Smooth muscle cell (in vitro differentiated cells): ENCODE data around the gene FBRSL1. TPM values are rescaled to one million over a fixed set of nuclear protein-coding genes. Genes with fewer than 3 reads are reported as not detected.

Source experiments
- DNase-seq: peaks from one replicate; lab custom pipeline; 2025; ENCODE audit not compliant: unreplicated experiment; lab: John Stamatoyannopoulos, UW
- H2AFZ ChIP-seq: fragments of 200-600 bp; sonication (generic); 2 replicates; pipeline ENCODE4 v1.6.0; 2016; ENCODE audit warnings: antibody characterized with exemption, low read depth, mild to moderate bottlenecking
- H3F3A ChIP-seq: fragments of 200-600 bp; sonication (generic); 2 replicates; pipeline ENCODE4 v1.6.0; 2017; ENCODE audit warnings: antibody characterized with exemption, low read depth
- H3K27ac ChIP-seq: fragments of 200-600 bp; sonication (generic); 2 replicates; pipeline ENCODE4 v1.5.1; 2016; ENCODE audit warnings: low read depth, mild to moderate bottlenecking
- H3K27me3 ChIP-seq: fragments of 200-600 bp; sonication (generic); 2 replicates; pipeline ENCODE4 v1.6.1; 2016; ENCODE audit warnings: low read depth, mild to moderate bottlenecking
- H3K36me3 ChIP-seq: fragments of 200-600 bp; sonication (generic); 2 replicates; pipeline ENCODE4 v1.5.1; 2016; ENCODE audit warnings: low read depth
- H3K4me1 ChIP-seq: fragments of 200-600 bp; sonication (generic); 2 replicates; pipeline ENCODE4 v1.5.1; 2016; ENCODE audit warnings: low read depth
- H3K4me2 ChIP-seq: fragments of 200-600 bp; sonication (generic); 2 replicates; pipeline ENCODE4 v1.6.0; 2016; ENCODE audit warnings: mild to moderate bottlenecking
- H3K4me3 ChIP-seq: fragments of 200-600 bp; sonication (generic); 2 replicates; pipeline ENCODE4 v1.5.1; 2016; ENCODE audit warnings: mild to moderate bottlenecking
- H3K79me2 ChIP-seq: fragments of 200-600 bp; sonication (generic); 2 replicates; pipeline ENCODE4 v1.6.0; 2016; ENCODE audit warnings: low read depth, mild to moderate bottlenecking
- H3K9ac ChIP-seq: fragments of 200-600 bp; sonication (generic); 2 replicates; pipeline ENCODE4 v1.6.0; 2016; ENCODE audit warnings: low read depth
- H3K9me3 ChIP-seq: fragments of 200-600 bp; sonication (generic); replicated peaks from 2 replicates; pipeline ENCODE4 v1.5.1; 2016; ENCODE audit warnings: low read depth
- H4K20me1 ChIP-seq: fragments of 200-600 bp; sonication (generic); 2 replicates; pipeline ENCODE4 v1.6.0; 2016; ENCODE audit warnings: low read depth
- CTCF ChIP-seq: fragments of 200-600 bp; sonication (generic); IDR thresholded peaks from 2 replicates; pipeline ENCODE4 v1.5.1; 2017; ENCODE audit warnings: borderline replicate concordance, mild to moderate bottlenecking, antibody characterized with exemption; ENCODE audit not compliant: insufficient read depth, poor library complexity, severe bottlenecking
- WGBS: methylation state at CpG from one replicate; pipeline ENCODE4 v1.1.7; 2016; ENCODE audit warnings: low lambda C conversion rate; 5-methylcytosine and 5-hydroxymethylcytosine counted together
- polyA plus RNA-seq: library from polyadenylated mRNA; unstranded; fragments of >200 nt; fragmentation: Nextera tagmentation; extraction: Ambion mirVana; gene quantifications from 2 replicates; pipeline ENCODE4 v1.2.1, GENCODE V29; 2016
- total RNA-seq: library from RNA; depleted of rRNA; stranded (reverse); fragments of >200 nt; gene quantifications from 2 replicates; pipeline ENCODE4 v1.2.3, GENCODE V29; 2014

The FBRSL1 gene
- total and polyA plus RNA-seq, 2 experiments from 2014 or later, result 7.9 to 17.6 TPM

DNA sequence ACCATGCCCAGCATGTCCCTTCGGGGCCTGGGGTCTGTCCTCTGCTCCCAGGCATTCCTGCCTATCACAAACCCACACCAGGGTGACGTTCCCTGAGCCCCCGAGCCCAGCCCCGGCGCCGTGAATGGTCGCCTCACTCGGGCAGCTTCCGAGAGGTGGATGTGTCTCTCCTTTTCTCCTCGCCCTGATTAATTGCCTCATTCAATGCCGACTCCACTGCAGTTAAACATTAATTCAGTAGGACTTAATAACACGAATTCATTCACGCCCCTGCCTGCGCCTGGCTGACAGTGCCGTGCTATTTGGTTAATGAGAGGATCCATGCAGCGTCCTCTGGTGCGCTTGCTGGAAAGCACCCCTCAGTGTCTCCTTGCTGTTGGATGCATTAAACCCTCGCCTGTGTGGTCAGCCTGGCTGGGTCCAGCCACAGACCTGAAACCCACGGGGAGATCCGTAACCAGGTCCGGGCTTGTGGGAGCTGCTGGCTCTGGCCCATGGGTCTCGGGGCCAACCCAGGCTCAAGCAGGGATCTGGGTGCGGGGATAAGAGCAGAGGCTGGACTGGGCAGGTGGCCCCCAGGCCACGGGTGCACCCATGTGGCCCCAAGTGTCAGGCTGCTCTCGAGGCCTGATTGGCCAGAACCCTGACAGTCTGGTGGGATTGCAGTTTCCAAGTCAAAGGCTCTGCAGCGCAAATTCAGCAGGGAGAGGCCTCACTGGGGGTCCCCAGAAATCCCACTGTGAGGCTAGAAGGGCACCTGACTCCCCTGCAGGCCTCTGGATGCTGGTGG lies 55.4 kb downstream of the FBRSL1 start:
- Histone ChIP-seq H3K79me2 (no peaks in the 10 kb centered on the region), H3K36me3 (no peaks in the 10 kb centered on the region), H3K27me3 (no peaks in the 10 kb centered on the region), H3K4me3 (no peak overlapping the region), H3K9ac (no peak overlapping the region), H4K20me1 (peaks cover 98% of the 10 kb centered on the region), H3K4me1 (no peaks in the 10 kb centered on the region), H3K27ac (no peak overlapping the region), H3F3A (no peaks in the 10 kb centered on the region), H2AFZ (no peak overlapping the region), H3K4me2 (no peak overlapping the region), H3K9me3 (no peaks in the 10 kb centered on the region)
- TF ChIP-seq CTCF, result no peak
- WGBS, result 97% methylated on average over 26 of the region's 26 CpGs
- no peak for DNase-seq

DNA sequence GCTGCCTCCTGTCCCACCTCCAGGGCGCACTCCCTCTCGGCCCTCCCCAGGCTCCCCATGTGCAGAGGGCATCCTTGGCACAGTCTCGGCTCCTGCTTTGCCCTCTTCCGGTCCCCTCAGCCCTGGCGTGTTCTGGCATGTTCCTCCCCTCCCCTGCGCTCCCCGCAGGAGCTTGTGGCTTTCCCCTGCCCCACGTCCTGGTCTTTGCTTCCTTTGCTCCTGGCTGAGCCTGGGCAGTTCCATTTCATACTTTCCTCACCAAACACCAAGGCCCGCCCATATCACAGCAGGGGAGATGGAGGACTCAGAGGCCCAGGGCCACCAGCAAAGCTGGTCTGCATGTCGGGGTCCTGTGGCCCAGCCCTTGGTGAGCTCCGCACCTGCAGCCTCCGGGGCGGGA lies 56.0 kb downstream of the FBRSL1 start:
- no peak for TF ChIP-seq CTCF
- Histone ChIP-seq H3K27ac (no peak overlapping the region), H3K9ac (no peak overlapping the region), H3K4me1 (no peaks in the 10 kb centered on the region), H3K4me3 (no peak overlapping the region), H3K4me2 (no peak overlapping the region), H3K27me3 (no peaks in the 10 kb centered on the region), H3K36me3 (no peaks in the 10 kb centered on the region), H4K20me1 (peaks cover 98% of the 10 kb centered on the region), H2AFZ (no peak overlapping the region), H3F3A (no peaks in the 10 kb centered on the region), H3K9me3 (no peaks in the 10 kb centered on the region), H3K79me2 (no peaks in the 10 kb centered on the region)
- 97% methylated on average over 10 of the region's 13 CpGs for WGBS
- DNase-seq, result no peak

DNA sequence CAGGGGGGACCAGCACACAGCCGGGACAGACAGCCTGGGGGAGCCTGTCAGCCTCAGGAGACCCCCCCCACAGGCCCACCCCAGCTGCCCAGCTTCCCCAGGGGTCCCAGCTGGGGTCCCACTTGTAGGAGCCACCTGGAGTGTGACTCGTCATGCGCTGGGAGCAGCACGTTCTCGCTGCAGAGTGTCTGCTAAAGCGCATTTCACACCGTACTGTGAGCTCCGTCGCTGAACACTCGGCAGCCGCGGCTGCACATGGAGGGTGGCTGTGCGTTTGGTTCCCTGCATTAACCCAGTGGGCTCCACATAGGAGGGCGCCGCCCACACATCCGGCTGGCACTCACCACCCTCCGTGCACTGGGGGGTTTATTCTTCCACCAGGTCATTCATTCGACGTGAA lies 56.7 kb downstream of the FBRSL1 start:
- no peaks in the 10 kb centered on the region for H3F3A ChIP-seq
- H3K27ac ChIP-seq, result no peak overlapping the region
- H3K9me3 ChIP-seq, result no peaks in the 10 kb centered on the region
- TF ChIP-seq CTCF, result no peak
- DNase-seq, result no peak
- no peak overlapping the region for H3K9ac ChIP-seq
- 91% methylated on average over 19 of the region's 19 CpGs for WGBS
- no peaks in the 10 kb centered on the region for H3K27me3 ChIP-seq
- peaks cover 98% of the 10 kb centered on the region for H4K20me1 ChIP-seq
- H3K4me3 ChIP-seq, result no peak overlapping the region
- H3K4me1 ChIP-seq, result no peaks in the 10 kb centered on the region
- H3K4me2 ChIP-seq, result no peak overlapping the region
- no peak overlapping the region for H2AFZ ChIP-seq
- no peaks in the 10 kb centered on the region for H3K36me3 ChIP-seq
- no peaks in the 10 kb centered on the region for H3K79me2 ChIP-seq
